Measurements from ENCODE around the gene KCNQ5. TPM values are rescaled to one million over a fixed set of nuclear protein-coding genes. Genes with fewer than 3 reads are reported as not detected.
"Not testable (repeated sequence)": the region's sequence is repeated elsewhere in the genome, so short reads cannot be mapped to it uniquely, and the experiment has no call there.

The KCNQ5 gene
- total RNA-seq, 1 donor from 2014 or later = 2.1 TPM

DNA sequence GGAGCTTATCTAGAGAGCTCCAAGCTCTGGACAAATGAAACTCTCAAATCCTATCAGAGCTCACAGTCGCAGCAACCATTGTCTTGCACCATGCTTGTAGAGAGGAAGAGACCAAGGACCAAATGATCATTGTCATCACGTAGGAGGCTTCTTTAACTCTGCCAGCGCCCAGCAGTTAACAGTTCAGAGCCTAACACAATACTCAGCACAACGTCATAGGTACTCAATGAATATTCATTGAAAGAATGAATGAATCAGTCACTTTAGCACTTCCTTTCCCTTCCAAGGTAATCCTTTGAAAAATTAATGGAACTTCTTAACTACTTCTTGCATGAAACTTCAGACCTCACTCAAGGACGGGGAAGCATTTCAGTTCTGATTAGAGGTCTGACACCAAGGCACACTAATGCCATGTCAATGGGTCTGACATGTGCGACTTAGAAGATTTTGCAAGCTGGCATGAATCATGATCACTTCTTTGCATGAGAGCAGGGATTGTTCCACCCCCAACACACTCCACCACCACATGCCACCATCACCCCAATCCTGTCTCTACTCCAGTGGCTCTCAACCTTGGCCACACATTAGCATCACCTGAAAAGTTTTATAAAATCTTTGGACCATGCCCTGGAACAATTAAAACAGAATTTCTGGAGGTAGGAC is 558.3 kb downstream of the KCNQ5 start:
- no peak for FAIRE-seq
- Histone ChIP-seq H3K4me3 (ENCODE audit: low read depth, low read length) (no peak overlapping the region), H3K27me3 (ENCODE audit: control insufficient read depth, insufficient read depth, low read length) (no peaks in the 10 kb centered on the region), H3K36me3 (ENCODE audit: control insufficient read depth, insufficient read depth, low read length) (no peaks in the 10 kb centered on the region)
- peak; percentile 57 for DNase-seq (ENCODE audit: low read depth)
- TF ChIP-seq CTCF (IDR thresholded peaks at IDR 0.05; ENCODE audit: insufficient read depth, low read length, severe bottlenecking) = no peak

DNA sequence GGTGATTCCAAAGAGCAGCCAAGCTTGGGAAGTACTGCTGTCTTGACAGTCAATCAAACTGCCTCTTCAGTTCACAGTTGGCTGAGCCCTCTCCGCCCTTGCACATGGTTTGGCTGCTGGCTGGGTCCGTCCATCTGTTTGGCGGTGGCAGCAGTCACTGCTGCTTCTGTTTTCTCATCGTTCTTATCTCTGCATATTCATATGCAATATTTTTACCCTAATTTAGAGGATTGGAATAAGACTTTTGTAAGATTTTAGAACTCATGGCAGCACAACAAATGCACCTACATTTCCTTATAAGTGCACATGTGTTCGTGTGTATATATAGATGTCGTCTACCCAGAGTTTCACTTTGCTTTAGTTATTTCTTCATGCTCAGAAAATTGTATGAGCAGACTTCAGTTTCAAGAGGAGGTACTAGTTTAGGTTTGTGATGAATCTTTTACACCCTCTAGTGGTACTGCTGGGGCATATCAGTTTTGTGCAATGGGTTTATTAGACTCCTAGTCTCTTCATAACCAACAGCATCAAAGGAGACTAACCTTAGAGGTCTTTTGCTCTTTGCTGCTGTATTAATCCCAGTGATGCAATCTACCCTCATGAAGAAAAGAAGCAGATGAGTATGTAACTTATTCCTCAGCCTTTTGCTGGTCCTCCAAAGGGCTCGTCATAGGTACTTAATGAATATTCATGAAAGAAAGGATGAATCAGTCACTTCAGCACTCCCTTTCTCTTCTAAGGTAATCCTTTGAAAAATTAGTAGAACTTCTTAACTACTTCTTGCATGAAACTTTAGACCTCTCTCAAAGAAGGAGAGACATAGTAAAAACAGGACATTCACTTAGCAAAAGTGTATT is 559.1 kb downstream of the KCNQ5 start:
- peak; percentile 77 for TF ChIP-seq CTCF (IDR thresholded peaks at IDR 0.05; ENCODE audit: insufficient read depth, low read length, severe bottlenecking)
- FAIRE-seq = no peak

GRCh38 chr6:73182021-73182607 is 560.2 kb downstream of the KCNQ5 start:
- Histone ChIP-seq H3K36me3 (ENCODE audit: control insufficient read depth, insufficient read depth, low read length) (no peaks in the 10 kb centered on the region), H3K4me3 (ENCODE audit: low read depth, low read length) (no peak overlapping the region), H3K27me3 (ENCODE audit: control insufficient read depth, insufficient read depth, low read length) (no peaks in the 10 kb centered on the region)
- FAIRE-seq = no peak
- no peak for TF ChIP-seq CTCF (IDR thresholded peaks at IDR 0.05; ENCODE audit: insufficient read depth, low read length, severe bottlenecking)
- no peak for DNase-seq (ENCODE audit: low read depth)

More for the DNA sequence above, 559.1 kb downstream of the KCNQ5 start:
- H3K27me3 ChIP-seq (ENCODE audit: control insufficient read depth, insufficient read depth, low read length) = no peaks in the 10 kb centered on the region
- no peak overlapping the region for H3K4me3 ChIP-seq (ENCODE audit: low read depth, low read length)
- DNase-seq (ENCODE audit: low read depth) = peak; percentile 76
- H3K36me3 ChIP-seq (ENCODE audit: control insufficient read depth, insufficient read depth, low read length) = no peaks in the 10 kb centered on the region

GRCh38 chr6:73193302-73193701 is 571.4 kb downstream of the KCNQ5 start:
- H3K4me3 ChIP-seq (ENCODE audit: low read depth, low read length); DNase-seq (ENCODE audit: low read depth); FAIRE-seq; H3K27me3 ChIP-seq (ENCODE audit: control insufficient read depth, insufficient read depth, low read length); H3K36me3 ChIP-seq (ENCODE audit: control insufficient read depth, insufficient read depth, low read length): not testable (repeated sequence)

DNA sequence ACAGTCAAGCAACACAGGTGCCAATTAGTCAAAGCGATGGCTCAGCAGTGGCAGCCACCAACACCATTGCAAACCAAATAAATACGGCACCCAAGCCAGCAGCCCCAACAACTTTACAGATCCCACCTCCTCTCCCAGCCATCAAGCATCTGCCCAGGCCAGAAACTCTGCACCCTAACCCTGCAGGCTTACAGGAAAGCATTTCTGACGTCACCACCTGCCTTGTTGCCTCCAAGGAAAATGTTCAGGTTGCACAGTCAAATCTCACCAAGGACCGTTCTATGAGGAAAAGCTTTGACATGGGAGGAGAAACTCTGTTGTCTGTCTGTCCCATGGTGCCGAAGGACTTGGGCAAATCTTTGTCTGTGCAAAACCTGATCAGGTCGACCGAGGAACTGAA is 572.9 kb downstream of the KCNQ5 start:
- DNase-seq (ENCODE audit: low read depth) (no peak), FAIRE-seq (no peak)
- Histone ChIP-seq H3K36me3 (ENCODE audit: control insufficient read depth, insufficient read depth, low read length) (no peaks in the 10 kb centered on the region), H3K27me3 (ENCODE audit: control insufficient read depth, insufficient read depth, low read length) (no peaks in the 10 kb centered on the region), H3K4me3 (ENCODE audit: low read depth, low read length) (no peak overlapping the region)
- TF ChIP-seq CTCF (IDR thresholded peaks at IDR 0.05; ENCODE audit: insufficient read depth, low read length, severe bottlenecking) = no peak

GRCh38 chr6:73200247-73200646 is 578.4 kb downstream of the KCNQ5 start:
- H3K27me3 ChIP-seq (ENCODE audit: control insufficient read depth, insufficient read depth, low read length) = no peaks in the 10 kb centered on the region
- no peaks in the 10 kb centered on the region for H3K36me3 ChIP-seq (ENCODE audit: control insufficient read depth, insufficient read depth, low read length)
- DNase-seq (ENCODE audit: low read depth) (no peak), FAIRE-seq (no peak)
- TF ChIP-seq CTCF (IDR thresholded peaks at IDR 0.05; ENCODE audit: insufficient read depth, low read length, severe bottlenecking) = no peak
- H3K4me3 ChIP-seq (ENCODE audit: low read depth, low read length) = no peak overlapping the region

Measured in bronchial epithelial cell (primary cell).